Measurements from ENCODE around the gene GNG4.
"Not testable (repeated sequence)": the region's sequence is repeated elsewhere in the genome, so short reads cannot be mapped to it uniquely, and the experiment has no call there.

The GNG4 gene

DNA sequence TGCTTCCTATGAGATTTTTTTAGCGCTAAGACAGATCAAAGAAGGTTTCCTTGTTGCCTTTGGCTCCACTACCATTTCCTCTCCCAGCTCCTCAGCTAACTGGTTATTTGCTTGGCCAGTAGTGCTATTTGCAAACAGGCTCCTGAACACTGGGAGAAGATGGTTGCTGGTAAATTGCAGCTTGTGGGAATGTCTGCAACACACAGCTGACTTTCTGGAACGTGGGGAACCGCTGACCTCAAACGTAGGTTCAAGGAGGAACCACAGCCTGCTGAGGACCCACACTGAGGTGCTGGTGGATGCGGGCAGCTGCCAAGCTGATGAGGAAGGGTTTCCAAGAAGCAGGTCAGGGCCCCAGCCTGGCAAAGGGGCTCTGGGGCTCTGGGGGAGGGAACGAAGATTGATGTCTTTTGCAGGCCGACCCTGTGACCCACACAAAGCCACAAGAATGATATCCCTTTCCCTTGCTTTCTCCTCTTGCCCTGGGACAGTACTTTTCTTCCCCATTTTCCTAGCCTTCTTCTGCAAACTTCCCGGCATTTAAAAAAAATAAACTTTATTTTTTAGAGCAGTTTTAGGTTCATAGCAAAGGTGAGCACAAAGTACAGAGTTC lies 24.8 kb downstream of the GNG4 start:
- no peak for DNase-seq

GRCh38 chr1:235622936-235623779 lies 26.4 kb downstream of the GNG4 start:
- no peak for DNase-seq

- not testable (repeated sequence) for DNase-seq
These were observed 30.4 kb downstream of the GNG4 start for GRCh38 chr1:235619149-235619548.

DNA sequence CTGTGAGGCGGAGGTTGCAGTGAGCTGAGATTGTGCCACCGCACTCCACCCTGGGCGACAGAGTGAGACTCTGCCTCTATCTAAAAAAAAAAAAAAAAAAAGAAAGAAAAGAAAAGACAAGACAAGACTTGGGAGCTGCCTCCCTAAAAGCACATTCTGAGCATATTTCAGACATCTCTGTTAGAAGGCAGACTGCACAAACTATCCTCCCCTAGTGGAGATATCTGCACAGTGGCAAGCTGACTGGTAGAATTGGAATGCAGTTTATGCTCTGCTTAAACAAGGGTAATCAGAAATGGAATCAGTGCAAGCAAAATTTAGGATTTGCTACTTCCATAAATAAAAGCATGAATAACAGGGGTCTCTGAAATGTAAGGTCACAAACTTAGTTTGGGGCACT lies 31.8 kb downstream of the GNG4 start:
- DNase-seq: no peak

- DNase-seq: no peak
These were observed 32.4 kb downstream of the GNG4 start for GRCh38 chr1:235617140-235617539.

DNA sequence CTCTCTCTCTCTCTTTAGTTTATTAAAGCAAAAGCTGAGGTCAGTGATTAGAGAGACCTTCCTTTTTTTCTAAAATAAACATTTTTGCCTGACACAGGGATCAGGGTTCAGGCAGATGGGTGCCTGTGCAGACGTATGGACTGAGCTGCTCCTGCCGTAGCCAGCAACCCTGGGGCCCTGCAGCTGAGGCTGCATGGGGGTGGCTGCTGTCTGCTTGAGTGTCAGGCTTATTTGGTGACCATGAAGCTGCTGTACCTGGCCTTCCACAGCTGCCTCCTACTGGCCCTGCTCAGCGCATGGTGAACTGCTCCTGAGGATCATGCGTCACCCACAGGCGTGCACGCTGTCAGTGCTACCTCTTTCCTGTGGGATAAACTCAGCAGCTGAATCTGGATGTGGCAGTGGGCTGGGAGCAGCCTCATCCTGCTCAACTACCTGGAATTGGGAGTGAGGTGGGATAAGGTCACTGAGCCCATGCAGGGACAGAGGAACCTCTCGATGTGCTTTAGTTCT lies 35.1 kb downstream of the GNG4 start:
- no peak for DNase-seq

DNA sequence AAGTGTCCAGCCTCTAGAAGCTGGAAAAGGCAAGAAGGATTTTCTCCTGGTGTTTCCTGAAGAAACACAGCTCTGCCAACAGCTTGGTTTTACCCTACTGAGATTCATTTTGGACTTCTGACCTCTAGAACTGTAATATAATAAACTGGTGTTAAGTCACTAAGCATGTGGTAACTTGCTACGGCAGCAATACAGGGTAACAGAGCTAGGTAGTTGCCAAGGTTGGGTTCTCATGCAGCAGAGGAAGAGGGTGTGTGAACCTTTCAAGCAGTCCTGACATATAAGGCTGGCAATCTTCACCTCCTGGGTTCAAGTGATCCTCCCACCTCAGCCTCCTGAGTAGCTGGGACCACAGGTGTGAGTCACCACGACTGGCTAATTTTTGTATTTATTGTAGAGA lies 36.0 kb downstream of the GNG4 start:
- no peak for DNase-seq

DNA sequence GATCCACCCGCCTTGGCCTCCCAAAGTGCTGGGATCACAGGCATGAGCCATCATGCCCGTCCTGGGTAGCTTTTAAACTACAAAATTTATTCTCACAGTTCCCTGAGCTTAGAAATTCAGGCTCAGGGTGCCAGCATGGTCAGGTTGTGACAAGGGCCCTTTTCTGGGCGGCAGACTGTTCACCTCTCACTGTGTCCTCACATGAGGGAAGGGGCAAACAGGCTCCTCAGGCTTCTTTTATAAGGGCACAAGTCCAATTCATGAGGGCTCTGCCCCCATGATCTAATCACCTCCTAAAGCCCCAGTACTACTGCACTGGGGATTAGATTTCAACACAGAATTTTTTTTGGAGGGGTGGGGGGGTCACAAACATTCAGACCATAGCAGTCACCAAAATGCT lies 36.8 kb downstream of the GNG4 start:
- no peak for DNase-seq

DNA sequence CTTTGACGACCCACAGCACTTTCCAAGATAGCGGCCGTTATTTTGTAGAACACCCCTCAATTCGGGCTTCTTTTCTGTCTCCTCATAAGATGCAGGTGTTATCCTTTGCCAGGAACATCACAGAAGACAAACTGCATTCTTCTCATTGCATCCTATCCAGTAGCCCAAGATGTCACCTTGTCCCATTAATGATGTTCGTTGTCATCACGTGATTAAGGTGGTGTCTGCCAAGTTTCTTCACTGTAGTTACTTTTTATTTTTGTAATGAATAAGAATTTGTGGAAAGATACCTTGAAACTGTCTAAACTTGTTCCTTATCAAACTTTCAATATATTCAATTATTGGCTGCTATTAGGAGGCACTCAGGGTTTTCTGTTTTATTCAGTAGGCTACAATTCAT lies 39.4 kb downstream of the GNG4 start:
- DNase-seq: no peak

DNA sequence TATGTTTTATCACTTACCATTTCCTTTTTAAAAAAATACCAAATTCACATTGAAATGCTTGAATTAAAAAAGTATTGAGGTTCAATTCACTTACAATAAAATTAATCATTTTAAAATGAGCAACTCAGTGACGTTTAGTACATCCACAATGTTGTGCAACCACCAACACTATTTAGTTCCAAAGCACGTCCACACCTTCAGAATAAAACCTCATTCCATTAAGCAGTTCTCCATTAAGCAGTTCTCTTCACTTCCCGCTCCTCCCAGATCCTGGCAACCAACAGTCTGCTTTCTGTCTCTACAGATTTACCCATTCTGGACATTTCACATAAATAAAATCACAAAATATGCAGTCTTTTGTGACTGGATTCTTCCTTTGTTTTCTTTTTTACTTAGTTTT lies 41.3 kb downstream of the GNG4 start:
- DNase-seq: no peak

DNA sequence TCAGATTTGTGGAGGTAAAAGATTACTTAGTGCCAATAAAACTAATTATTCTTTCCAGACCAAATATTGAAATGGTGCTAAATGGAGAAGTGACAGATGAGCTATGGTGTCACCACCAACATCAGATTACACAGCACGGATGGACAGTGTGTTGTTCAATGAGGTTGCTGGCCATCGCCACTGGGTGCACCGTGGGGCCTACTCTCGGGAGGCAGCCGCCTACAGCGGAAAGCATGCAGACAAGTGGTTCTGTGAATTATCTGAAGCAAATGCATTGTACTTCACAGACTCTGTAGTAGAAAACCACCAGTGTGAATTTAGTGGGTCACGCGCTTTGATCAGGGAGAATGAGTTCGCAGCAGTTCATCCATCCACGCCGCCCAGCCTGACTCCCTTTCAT lies 42.3 kb downstream of the GNG4 start:
- no peak for DNase-seq

DNA sequence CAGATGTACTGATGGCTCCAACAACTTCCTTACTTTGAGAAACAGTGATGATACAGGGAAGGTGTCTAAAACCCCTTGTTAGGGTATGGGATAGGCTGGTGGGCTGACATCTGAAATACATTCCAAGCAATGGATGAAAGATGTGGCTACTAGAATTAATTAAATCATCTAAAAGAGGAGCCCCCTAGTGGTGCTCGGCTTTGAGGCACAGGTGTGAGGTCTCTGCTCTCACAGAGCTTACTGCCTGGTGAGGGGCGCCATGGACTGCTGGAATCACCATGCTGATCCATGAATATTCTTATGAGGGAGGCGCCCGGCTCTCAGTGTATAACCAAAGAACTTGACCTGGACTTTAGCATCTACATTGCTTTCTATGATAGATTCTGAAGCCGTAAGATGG lies 48.5 kb downstream of the GNG4 start:
- DNase-seq: no peak

- DNase-seq: no peak
These were observed 50.0 kb downstream of the GNG4 start for GRCh38 chr1:235599536-235599935.

- no peak for DNase-seq
These were observed 51.6 kb downstream of the GNG4 start for GRCh38 chr1:235597867-235598553.

- DNase-seq: no peak
These were observed 54.5 kb downstream of the GNG4 start for GRCh38 chr1:235595079-235595478.

DNA sequence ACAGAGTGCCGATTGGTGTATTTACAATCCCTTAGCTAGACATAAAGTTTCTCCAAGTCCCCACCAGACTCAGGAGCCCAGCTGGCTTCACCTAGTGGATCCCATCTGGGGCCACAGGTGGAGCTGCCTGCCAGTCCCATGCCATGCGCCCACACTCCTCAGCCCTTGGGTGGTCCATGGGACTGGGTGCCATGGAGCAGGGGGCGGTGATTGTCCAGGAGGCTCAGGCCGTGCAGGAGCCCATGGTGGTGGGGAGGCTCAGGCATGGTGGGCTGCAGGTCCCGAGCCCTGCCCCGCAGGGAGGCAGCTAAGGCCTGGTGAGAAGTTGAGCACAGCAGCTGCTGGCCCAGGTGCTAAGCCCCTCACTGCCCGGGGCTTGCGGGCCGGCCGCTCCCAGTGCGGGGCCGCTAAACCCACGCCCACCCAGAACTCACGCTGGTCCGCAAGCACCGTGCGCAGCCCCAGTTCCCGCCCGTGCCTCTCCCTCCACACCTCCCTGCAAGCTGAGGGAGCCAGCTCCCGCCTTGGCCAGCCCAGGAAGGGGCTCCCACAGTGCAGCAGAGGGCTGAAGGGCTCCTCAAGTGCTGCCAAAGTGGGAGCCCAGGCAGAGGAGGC lies 55.2 kb downstream of the GNG4 start:
- DNase-seq: not testable (repeated sequence)

DNA sequence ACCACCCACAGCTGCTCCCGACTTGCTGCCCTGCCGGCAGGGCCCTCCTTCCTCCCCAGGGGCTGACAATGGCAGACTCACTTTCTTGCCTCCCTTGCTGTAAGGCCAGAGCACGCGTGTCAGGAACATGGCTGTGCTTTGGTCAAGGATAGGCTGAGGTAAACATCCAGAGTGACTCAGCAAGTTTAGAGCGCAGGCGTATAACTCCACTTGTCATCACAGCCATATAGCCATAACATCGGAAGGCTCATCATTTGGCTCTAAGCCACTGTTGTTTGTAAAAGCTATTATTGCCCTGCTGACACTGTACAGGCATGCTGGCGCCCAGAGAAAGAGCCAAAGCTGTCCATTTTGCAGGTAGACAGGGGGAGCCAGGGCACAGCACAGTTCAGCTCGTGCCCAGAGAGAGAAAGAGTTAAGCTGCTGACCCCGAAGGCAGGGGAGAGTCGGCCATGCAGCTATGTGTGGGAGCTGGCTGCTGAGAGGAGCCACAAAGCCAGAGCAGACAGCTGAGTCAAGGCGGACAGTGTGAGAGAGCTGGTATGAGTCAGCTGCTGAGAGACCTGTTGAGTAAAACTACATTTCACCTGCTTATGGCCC lies 60.6 kb downstream of the GNG4 start:
- no peak for DNase-seq

DNA sequence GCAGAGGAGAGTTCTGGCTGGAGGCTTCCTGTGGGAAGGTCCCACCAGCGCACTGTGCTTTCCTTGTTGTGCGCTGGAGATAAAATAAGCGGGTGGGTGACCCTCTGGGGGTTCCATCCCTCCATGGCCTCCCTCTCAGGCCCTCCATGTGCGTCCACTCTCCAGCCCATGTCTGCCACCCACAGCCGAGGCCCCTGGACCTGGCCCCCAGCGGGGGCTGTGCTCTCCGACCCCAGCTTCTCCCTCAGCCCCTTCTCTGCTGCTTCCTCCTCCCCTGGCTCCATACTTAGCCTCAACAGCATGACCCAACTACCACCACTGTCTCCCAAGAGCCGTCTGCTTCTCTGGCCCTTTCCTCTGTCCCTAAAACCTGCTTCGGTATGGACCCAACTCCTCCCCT lies 61.4 kb downstream of the GNG4 start:
- DNase-seq: no peak

- no peak for DNase-seq
These were observed 62.6 kb downstream of the GNG4 start for GRCh38 chr1:235586992-235587391.

DNA sequence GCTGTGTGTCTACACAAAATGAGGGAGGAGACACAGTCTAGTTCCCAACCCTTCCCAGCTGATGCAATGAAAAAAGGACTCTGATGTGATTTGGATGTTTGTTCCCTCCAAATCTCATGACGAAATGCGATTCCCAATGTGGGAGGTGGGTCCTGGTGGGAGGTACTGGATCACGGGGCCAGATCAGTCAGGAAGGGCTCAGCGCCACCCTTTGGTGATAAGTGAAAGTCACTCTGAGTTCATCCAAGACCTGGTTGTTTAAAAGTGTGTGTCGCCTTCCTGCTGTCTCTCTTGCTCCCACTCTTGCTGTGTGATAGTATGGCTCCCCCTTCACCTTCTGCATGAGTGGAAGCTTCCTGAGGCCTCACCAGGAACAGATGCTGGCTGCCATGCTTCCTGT lies 63.2 kb downstream of the GNG4 start:
- no peak for DNase-seq

GRCh38 chr1:235584973-235585372 lies 64.6 kb downstream of the GNG4 start:
- no peak for DNase-seq

- DNase-seq: no peak
These were observed 66.0 kb downstream of the GNG4 start for GRCh38 chr1:235583511-235584001.

GRCh38 chr1:235582130-235582529 lies 67.5 kb downstream of the GNG4 start:
- no peak for DNase-seq
